Measurements from ENCODE around the gene GAREM1.

DNA sequence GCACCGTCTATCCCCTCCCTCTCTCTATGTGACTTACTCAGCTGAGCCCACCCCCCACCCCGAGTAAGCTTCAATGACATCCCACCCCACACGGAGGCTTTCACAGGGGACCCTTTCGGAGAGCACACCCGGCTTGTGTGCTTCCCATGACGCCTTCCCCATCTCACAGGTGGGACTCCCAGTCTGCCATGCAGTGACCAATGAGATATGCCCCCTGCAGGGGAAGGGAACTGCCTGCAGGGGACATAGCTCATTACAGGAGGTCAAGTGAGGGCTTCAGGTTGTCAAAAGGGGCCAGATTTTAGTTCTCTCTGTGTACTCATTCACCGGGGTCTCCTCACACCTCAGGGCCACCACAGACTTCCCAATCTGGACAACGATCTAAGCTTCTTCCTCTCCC lies 112.6 kb downstream of the GAREM1 start:
- no peak for TF ChIP-seq EZH2 (IDR thresholded peaks at IDR 0.05)
- no peak for TF ChIP-seq POLR2AphosphoS5 (IDR thresholded peaks at IDR 0.05; ENCODE audit: borderline replicate concordance, low read depth, low read length)
- no peak for TF ChIP-seq FOXP2 (optimal IDR thresholded peaks at IDR 0.05; ENCODE audit: control extremely low read depth, extremely low read length, insufficient read depth)

Measured in SK-N-MC (cell line).